OCI-LY3 (cell line): ENCODE data around the gene CCDC83.

Experiments used
- EZH2phosphoT487 ChIP-seq: fragments of 200-600 bp; shearing (Covaris generic); IDR thresholded peaks from 2 replicates; pipeline ENCODE4 v1.6.1; 2018; ENCODE audit warnings: antibody characterized with exemption, mixed run types, low read depth
- TF ChIP-seq, protein P1 (sequence below): fragments of 200-600, 300-600 bp; sonication (generic); IDR thresholded peaks from 2 replicates; pipeline ENCODE4 v1.5.1; 2014; ENCODE audit warnings: antibody characterized with exemption, low read length, low read depth

DNA sequence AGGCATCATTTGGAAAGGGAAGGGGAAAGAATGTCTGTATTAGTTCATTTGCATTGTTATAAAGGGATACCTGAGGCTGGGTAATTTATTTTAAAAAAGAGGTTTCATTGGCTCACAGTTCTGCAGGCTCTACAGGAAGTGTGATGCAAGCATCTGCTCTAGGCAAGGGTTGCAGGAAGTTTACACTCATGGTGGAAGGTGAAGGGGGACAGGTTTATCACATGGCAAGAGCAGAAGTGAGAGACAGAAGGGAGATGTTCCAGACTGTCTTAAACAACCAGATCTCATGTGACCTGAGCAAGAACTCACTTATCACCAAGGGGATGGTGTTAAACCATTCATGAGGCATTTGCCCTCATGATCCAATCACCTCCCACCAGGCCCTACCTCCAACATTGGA is 90.6 kb downstream of the CCDC83 start:
- TF ChIP-seq, protein P1, sequence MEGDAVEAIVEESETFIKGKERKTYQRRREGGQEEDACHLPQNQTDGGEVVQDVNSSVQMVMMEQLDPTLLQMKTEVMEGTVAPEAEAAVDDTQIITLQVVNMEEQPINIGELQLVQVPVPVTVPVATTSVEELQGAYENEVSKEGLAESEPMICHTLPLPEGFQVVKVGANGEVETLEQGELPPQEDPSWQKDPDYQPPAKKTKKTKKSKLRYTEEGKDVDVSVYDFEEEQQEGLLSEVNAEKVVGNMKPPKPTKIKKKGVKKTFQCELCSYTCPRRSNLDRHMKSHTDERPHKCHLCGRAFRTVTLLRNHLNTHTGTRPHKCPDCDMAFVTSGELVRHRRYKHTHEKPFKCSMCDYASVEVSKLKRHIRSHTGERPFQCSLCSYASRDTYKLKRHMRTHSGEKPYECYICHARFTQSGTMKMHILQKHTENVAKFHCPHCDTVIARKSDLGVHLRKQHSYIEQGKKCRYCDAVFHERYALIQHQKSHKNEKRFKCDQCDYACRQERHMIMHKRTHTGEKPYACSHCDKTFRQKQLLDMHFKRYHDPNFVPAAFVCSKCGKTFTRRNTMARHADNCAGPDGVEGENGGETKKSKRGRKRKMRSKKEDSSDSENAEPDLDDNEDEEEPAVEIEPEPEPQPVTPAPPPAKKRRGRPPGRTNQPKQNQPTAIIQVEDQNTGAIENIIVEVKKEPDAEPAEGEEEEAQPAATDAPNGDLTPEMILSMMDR = no peak
- TF ChIP-seq EZH2phosphoT487 = no peak
